DND-41 (cell line): ENCODE results near the gene STON2.

Experiments used
- EZH2 ChIP-seq: IDR thresholded peaks from 3 replicates; pipeline ENCODE4 v1.6.1; 2012; ENCODE audit warnings: borderline replicate concordance, low read depth, mild to moderate bottlenecking, moderate library complexity, low read length, inconsistent platforms; ENCODE audit not compliant: severe bottlenecking
- TF ChIP-seq, protein P1 (sequence below): IDR thresholded peaks from 2 replicates; pipeline ENCODE4 v1.5.1; 2012; ENCODE audit warnings: borderline replicate concordance, low read length, moderate library complexity, mild to moderate bottlenecking; ENCODE audit not compliant: poor library complexity, severe bottlenecking; ENCODE audit errors: extremely low read depth

DNA sequence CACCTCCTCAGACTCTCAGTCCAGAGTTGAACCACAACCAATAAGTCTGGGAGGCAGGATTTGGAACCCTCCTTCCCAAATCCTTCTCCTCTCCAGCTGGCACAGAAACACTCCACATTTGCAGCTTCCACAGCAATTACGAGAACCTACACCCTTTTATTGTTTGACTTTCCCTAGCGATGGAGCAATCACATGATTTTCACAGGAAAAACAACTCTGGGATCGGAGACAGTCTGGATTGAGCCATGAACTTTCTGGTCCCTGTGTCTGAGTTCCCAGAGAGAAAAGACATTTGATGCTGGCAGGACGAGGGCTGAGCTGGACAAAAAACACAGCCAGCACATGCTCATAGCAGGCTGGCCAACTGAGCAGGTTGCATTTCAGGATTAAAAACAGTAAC is 49.0 kb upstream of the STON2 start:
- TF ChIP-seq, protein P1, sequence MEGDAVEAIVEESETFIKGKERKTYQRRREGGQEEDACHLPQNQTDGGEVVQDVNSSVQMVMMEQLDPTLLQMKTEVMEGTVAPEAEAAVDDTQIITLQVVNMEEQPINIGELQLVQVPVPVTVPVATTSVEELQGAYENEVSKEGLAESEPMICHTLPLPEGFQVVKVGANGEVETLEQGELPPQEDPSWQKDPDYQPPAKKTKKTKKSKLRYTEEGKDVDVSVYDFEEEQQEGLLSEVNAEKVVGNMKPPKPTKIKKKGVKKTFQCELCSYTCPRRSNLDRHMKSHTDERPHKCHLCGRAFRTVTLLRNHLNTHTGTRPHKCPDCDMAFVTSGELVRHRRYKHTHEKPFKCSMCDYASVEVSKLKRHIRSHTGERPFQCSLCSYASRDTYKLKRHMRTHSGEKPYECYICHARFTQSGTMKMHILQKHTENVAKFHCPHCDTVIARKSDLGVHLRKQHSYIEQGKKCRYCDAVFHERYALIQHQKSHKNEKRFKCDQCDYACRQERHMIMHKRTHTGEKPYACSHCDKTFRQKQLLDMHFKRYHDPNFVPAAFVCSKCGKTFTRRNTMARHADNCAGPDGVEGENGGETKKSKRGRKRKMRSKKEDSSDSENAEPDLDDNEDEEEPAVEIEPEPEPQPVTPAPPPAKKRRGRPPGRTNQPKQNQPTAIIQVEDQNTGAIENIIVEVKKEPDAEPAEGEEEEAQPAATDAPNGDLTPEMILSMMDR, result no peak
- no peak for TF ChIP-seq EZH2
